Neural progenitor cell (in vitro differentiated cells): ENCODE measurements around the gene CORT. TPM values are rescaled to one million over a fixed set of nuclear protein-coding genes. Genes with fewer than 3 reads are reported as not detected.
A peak's percentile ranks its signal among the peaks of the same experiment; 100 is the strongest.

Experiments used
- DNase-seq: peaks from one replicate; pipeline ENCODE4 v3.0.0-alpha.2; 2016; ENCODE audit warnings: low spot score
- H2AFZ ChIP-seq: fragments of 200-600 bp; sonication (generic); replicated peaks from 2 replicates; pipeline ENCODE4 v1.6.1; 2016; ENCODE audit warnings: antibody characterized with exemption
- H3F3A ChIP-seq: fragments of 200-600 bp; sonication (generic); 2 replicates; pipeline ENCODE4 v1.6.1; 2016; ENCODE audit warnings: antibody characterized with exemption, low read depth
- H3K27ac ChIP-seq: fragments of 200-600 bp; sonication (generic); 2 replicates; pipeline ENCODE4 v1.5.1; 2016; ENCODE audit warnings: mild to moderate bottlenecking
- H3K27me3 ChIP-seq: fragments of 200-600 bp; sonication (generic); 2 replicates; pipeline ENCODE4 v1.6.1; 2016; ENCODE audit warnings: mild to moderate bottlenecking, moderate library complexity
- H3K36me3 ChIP-seq: fragments of 200-600 bp; sonication (generic); 2 replicates; pipeline ENCODE4 v1.5.1; 2016
- H3K4me1 ChIP-seq: fragments of 200-600 bp; sonication (generic); 2 replicates; pipeline ENCODE4 v1.6.1; 2016; ENCODE audit warnings: mixed run types
- H3K4me2 ChIP-seq: fragments of 200-600 bp; sonication (generic); 2 replicates; pipeline ENCODE4 v1.6.1; 2016
- H3K4me3 ChIP-seq: fragments of 200-600 bp; sonication (generic); 2 replicates; pipeline ENCODE4 v1.5.1; 2016
- H3K79me2 ChIP-seq: fragments of 200-600 bp; sonication (generic); 2 replicates; pipeline ENCODE4 v1.6.1; 2016; ENCODE audit warnings: low read depth
- H3K9ac ChIP-seq: fragments of 200-600 bp; sonication (generic); 2 replicates; pipeline ENCODE4 v1.6.1; 2016
- H3K9me3 ChIP-seq: fragments of 200-600 bp; sonication (generic); 2 replicates; pipeline ENCODE4 v1.5.1; 2016; ENCODE audit warnings: low read depth
- H4K20me1 ChIP-seq: fragments of 200-600 bp; sonication (generic); 2 replicates; pipeline ENCODE4 v1.6.1; 2016; ENCODE audit warnings: low read depth
- H3K27ac Mint-ChIP-seq: 3 replicates; pipeline ENCODE4 v1.8.0; 2021; ENCODE audit warnings: mixed read lengths
- H3K27me3 Mint-ChIP-seq: 2 replicates; pipeline ENCODE4 v1.8.0; 2022; ENCODE audit warnings: low read depth, mild to moderate bottlenecking, inconsistent platforms, moderate library complexity, mixed read lengths; ENCODE audit not compliant: insufficient read depth
- H3K36me3 Mint-ChIP-seq: 3 replicates; pipeline ENCODE4 v1.8.0; 2021; ENCODE audit warnings: mixed read lengths
- H3K4me1 Mint-ChIP-seq: 3 replicates; pipeline ENCODE4 v1.8.0; 2021; ENCODE audit warnings: mixed read lengths
- H3K4me3 Mint-ChIP-seq: 3 replicates; pipeline ENCODE4 v1.8.0; 2021; ENCODE audit warnings: mild to moderate bottlenecking, moderate library complexity, mixed read lengths
- H3K9me3 Mint-ChIP-seq: 3 replicates; pipeline ENCODE4 v1.8.0; 2020; ENCODE audit warnings: mixed read lengths
- EZH2 ChIP-seq: fragments of 200-600 bp; sonication (generic); IDR thresholded peaks from 2 replicates; pipeline ENCODE4 v1.6.1; 2017; ENCODE audit warnings: antibody characterized with exemption, mild to moderate bottlenecking, moderate library complexity
- EZH2phosphoT487 ChIP-seq: fragments of 200-600 bp; sonication (generic); IDR thresholded peaks from 2 replicates; pipeline ENCODE4 v1.6.1; 2017; ENCODE audit warnings: antibody characterized with exemption
- total RNA-seq: library from RNA; depleted of rRNA; stranded (reverse); fragments of >200 nt; gene quantifications from 2 replicates; pipeline ENCODE4 v1.2.3, GENCODE V29; 2015; ENCODE audit warnings: low replicate concordance
- TF ChIP-seq, protein P1 (sequence below): fragments of 200-600 bp; sonication (generic); IDR thresholded peaks from 2 replicates; pipeline ENCODE4 v1.5.1; 2017; ENCODE audit warnings: antibody characterized with exemption, mild to moderate bottlenecking

The CORT gene
- total RNA-seq, 1 donor from 2014 or later, result not detected

DNA sequence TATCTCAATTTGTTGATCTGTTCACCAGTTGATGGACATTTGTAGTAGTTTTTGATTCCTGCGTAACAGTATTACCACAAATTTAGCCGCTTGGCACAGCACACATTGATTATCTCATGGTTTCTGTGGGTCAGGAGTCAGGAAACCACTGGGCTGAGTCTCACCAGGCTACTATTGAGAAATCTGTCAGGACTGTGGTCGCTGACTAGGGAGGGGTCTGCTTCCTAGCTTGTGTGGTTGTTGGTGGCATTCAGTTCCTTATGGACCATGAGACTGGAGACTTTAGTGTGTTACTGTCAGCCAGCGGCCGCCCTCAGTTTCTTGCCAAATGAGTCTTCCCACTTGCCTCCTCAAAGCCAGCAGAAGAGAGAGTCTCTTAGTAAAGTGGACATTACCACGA, 34.7 kb downstream of the CORT start:
- Histone ChIP-seq H3K79me2 (peaks cover 99% of the 10 kb centered on the region), H3K4me1 (peaks cover 3% of the 10 kb centered on the region), H3F3A (peaks cover 15% of the 10 kb centered on the region), H3K4me3 (no peak overlapping the region), H3K27me3 (no peaks in the 10 kb centered on the region), H4K20me1 (peaks cover 10% of the 10 kb centered on the region), H3K36me3 (no peaks in the 10 kb centered on the region), H3K4me2 (no peak overlapping the region), H3K9ac (no peak overlapping the region), H2AFZ (no peak overlapping the region), H3K27ac (no peak overlapping the region), H3K9me3 (no peaks in the 10 kb centered on the region)
- DNase-seq, result no peak
- Mint-ChIP-seq H3K4me3 (no peak overlapping the region), H3K27me3 (peaks cover 2% of the 10 kb centered on the region), H3K27ac (no peak overlapping the region), H3K4me1 (peaks cover 5% of the 10 kb centered on the region), H3K9me3 (peaks cover 3% of the 10 kb centered on the region), H3K36me3 (peaks cover 16% of the 10 kb centered on the region)
- TF ChIP-seq EZH2 (no peak), EZH2phosphoT487 (no peak)
- TF ChIP-seq, protein P1, sequence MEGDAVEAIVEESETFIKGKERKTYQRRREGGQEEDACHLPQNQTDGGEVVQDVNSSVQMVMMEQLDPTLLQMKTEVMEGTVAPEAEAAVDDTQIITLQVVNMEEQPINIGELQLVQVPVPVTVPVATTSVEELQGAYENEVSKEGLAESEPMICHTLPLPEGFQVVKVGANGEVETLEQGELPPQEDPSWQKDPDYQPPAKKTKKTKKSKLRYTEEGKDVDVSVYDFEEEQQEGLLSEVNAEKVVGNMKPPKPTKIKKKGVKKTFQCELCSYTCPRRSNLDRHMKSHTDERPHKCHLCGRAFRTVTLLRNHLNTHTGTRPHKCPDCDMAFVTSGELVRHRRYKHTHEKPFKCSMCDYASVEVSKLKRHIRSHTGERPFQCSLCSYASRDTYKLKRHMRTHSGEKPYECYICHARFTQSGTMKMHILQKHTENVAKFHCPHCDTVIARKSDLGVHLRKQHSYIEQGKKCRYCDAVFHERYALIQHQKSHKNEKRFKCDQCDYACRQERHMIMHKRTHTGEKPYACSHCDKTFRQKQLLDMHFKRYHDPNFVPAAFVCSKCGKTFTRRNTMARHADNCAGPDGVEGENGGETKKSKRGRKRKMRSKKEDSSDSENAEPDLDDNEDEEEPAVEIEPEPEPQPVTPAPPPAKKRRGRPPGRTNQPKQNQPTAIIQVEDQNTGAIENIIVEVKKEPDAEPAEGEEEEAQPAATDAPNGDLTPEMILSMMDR, result no peak

DNA sequence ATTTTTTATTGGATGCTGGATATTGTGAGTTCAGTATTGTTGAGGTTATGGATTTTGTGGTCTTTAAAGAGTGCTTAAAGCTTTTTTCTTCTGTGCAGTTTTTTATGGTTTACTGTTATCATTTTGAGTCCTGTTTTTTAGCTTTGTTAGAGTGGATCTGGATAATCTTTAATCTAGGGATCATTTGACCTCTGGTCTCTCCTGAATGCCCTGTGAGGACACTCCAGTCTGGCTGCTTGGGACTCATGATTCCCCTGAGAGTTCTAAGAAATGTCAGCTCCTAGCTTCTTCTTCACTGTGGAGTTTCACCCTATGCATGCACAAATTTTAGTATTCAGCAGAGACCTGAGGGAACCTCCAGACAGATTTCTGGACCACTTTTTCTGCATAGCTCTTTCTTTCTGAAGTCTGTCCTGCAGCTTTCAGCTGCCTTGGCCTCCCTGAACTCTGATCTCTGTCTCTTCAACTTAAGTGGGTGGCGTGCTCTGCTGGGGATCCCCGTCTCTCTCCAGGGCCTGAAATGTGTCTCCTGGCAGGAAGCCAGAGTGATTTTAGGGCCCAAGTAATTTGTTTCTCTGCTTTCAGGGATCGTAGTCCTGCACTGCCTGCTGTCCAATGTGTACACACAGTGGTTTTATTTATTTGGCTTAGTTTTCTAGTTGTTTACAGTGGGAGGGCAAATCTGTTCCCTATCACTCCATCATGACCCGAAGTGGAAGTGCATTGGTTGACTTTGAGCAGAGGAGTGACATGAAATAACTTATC, 39.6 kb downstream of the CORT start:
- H3K4me3 Mint-ChIP-seq, result peak overlapping the region; percentile 57
- H3K36me3 Mint-ChIP-seq, result peaks cover 15% of the 10 kb centered on the region
- peaks cover 34% of the 10 kb centered on the region for H3K4me1 Mint-ChIP-seq
- H3K9me3 ChIP-seq, result no peaks in the 10 kb centered on the region
- TF ChIP-seq EZH2 (no peak), EZH2phosphoT487 (no peak)
- TF ChIP-seq, protein P1, result no peak
- H3K27me3 Mint-ChIP-seq, result no peaks in the 10 kb centered on the region
- peak overlapping the region; percentile 73 for H3K4me2 ChIP-seq
- peaks cover 37% of the 10 kb centered on the region for H4K20me1 ChIP-seq
- no peaks in the 10 kb centered on the region for H3K27me3 ChIP-seq
- no peaks in the 10 kb centered on the region for H3K36me3 ChIP-seq
- H3K79me2 ChIP-seq, result peaks cover 92% of the 10 kb centered on the region
- H3K9ac ChIP-seq, result no peak overlapping the region
- peaks cover 60% of the 10 kb centered on the region for H3F3A ChIP-seq
- peaks cover 27% of the 10 kb centered on the region for H3K4me1 ChIP-seq
- H3K27ac Mint-ChIP-seq, result peak overlapping the region; percentile 98
- H3K27ac ChIP-seq, result peak overlapping the region; percentile 93
- DNase-seq, result no peak
- peaks cover 3% of the 10 kb centered on the region for H3K9me3 Mint-ChIP-seq
- H3K4me3 ChIP-seq, result peak overlapping the region; percentile 24
- H2AFZ ChIP-seq, result no peak overlapping the region

DNA sequence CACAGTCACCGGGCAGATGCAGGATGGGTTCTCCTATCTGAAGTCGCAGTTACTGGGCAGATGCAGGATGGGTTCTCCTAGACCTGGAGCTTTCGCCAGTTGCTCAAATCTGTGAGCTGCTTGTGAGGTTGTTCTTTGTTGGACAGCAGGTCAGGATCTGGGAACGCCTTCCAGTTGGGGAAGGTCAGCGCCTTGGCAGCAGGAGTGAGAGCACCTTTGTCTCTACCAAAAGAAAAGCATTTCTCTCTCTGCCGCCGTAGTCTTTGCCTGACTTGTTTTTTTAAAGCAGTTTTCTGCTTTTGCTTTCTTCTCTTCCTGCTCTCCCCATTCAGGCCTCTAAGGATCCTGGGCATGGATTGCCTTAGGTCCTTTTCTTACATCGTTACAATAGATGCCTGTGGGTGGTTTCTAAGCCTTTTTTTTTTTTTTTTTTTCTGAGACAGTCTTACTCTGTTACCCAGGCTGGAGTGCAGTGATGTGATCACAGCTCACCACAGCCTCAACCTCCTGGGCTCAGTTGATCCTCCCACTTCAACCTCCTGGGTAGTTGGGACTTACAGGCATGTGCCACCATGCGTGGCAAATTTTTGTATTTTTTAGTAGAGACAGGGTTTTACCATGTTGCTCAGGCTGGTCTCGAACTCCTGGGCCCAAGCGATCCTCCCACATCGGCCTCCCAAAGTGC, 40.6 kb downstream of the CORT start:
- peak; percentile 83 for DNase-seq
- peaks cover 3% of the 10 kb centered on the region for H3K9me3 Mint-ChIP-seq
- peak overlapping the region; percentile 73 for H3K4me2 ChIP-seq
- peaks cover 88% of the 10 kb centered on the region for H3K79me2 ChIP-seq
- peak overlapping the region; percentile 98 for H3K27ac Mint-ChIP-seq
- H3K4me1 Mint-ChIP-seq, result peaks cover 44% of the 10 kb centered on the region
- no peaks in the 10 kb centered on the region for H3K27me3 ChIP-seq
- H3K4me1 ChIP-seq, result peaks cover 34% of the 10 kb centered on the region
- H3K36me3 Mint-ChIP-seq, result peaks cover 10% of the 10 kb centered on the region
- no peaks in the 10 kb centered on the region for H3K9me3 ChIP-seq
- peaks cover 69% of the 10 kb centered on the region for H3F3A ChIP-seq
- H3K27me3 Mint-ChIP-seq, result no peaks in the 10 kb centered on the region
- H3K4me3 Mint-ChIP-seq, result peak overlapping the region; percentile 57
- H3K27ac ChIP-seq, result peak overlapping the region; percentile 93
- no peaks in the 10 kb centered on the region for H3K36me3 ChIP-seq
- H2AFZ ChIP-seq, result no peak overlapping the region
- H3K9ac ChIP-seq, result no peak overlapping the region
- H4K20me1 ChIP-seq, result peaks cover 43% of the 10 kb centered on the region
- peak overlapping the region; percentile 24 for H3K4me3 ChIP-seq
- TF ChIP-seq EZH2phosphoT487, result no peak
- TF ChIP-seq EZH2, result no peak
- TF ChIP-seq, protein P1, result no peak
